GM18511 (cell line): Measurements from ENCODE around the gene CROCC2.

ENCODE experiments used
- ATAC-seq: cut with Tn5 transposase; IDR thresholded peaks from one replicate; pipeline ENCODE4 v1.9.1; 2021; ENCODE audit warnings: mild to moderate bottlenecking, moderate library complexity; ENCODE audit not compliant: unreplicated experiment

CROCC2 gene

DNA sequence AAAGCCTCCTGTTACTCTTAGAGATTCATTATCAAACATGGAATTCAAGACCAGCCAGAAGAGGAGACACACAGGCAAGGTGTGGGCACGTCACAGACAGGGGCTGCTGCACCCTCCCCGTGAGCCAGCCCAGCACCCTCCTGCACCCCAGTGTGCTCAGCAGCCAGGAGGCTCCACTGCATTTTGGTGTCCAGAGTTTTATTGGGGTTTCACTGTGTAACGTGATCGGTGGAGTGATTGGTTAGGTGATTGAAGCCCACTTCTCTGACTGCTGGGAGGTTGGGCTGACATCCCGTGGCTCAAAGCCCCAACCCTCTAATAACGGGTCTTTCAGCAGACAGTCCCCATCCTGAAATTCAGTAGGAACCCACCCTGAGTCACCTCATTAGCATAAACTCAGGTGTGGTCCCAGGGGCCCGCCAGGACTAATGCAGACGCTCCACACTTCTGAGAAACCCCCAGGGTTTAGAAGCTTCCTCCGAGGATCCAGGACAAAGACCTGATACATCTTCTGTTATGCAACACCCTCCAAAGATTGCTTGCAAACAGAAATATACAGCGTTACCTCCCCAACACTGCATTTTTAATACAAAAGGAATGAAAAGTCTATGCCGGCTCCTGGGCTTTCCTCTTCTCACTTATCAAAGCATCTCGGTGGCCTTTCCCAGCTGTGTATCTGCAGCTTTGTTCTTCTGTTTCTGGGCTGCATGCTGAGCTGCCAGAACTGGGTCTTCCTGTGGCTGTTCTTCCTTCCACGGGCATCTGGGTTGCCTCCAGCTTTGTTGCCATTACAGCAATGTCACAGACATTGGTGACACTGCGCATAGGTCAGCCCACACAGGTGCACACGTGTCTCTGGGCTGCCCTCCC, 48.5 kb downstream of the CROCC2 start:
- no peak for ATAC-seq

DNA sequence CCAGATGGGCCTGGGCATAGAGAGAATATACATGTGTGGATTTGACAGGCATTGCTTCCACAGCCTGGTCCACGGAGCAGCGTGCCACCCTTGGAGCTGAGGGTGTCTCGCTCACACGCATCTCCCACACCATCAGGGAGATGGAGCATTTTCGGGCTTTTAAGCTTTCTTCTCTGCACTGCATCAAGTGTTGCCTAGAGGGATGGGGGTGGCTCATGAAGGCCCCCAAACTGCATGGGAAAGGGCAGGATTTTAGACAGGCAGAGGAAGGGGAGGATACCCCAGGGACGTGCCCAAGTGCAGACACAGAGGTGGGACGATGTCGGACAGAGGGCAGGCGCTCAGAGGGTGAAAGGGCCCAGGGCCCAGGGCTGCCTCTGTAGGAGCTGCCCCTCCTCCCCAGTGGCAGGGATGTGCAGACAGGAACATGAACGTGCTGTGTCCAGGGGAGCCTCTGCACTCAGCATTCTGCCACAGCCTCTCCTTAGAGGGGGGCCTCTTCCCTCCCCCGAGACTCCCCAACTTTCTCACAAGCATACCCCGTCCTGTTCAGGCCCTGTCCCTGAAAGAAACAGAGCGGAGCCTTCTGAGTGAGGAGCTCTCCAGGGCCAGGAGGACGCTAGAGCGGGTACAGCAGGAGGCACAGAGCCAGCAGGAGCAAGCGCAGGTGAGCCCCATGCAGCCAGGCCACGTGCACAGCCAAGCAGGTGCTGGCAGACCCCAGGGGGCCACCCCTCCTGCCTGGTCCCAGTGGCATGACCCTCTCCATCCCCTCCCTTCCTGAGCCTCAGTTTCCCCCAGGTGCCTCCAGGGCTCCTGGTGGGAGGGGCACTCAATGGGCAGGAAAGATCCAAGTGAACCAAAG, 49.4 kb downstream of the CROCC2 start:
- ATAC-seq, result no peak

DNA sequence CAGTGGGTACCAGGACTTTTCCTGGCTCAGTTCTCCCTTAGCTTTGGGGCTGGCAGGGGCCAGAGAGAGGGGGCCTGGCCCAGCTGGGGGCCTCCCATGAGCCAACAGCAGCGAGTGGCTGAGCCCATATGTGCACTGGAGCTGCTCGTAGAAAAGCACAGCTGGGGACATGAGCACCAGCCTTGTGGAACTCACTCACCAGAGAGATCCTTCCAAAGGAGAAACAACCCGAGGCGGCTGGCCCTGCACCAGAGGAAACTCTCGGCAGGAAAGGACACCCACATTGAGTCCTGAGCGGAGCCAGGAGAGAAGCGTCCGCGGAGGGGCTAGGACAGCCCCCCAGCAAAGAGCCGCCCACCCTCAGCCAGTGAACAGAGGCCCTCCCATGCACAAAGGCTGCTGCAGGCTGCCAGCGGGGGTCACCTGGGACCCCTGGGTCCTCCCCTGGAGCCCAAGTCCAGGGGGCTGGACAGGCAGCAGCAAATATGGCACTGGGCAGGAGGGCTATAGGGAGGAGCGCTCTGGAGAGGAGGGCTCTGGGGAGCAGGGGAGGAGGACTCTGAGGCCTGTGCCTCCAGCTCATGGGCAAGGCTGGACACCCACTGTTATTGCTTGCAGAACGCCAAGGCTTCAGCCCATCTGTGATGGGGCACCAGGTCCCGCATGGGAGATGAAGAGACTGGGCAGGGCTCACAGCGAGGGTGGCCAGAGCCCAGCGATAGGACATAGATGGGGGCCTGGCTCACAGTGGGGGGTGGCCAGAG, 50.2 kb downstream of the CROCC2 start:
- no peak for ATAC-seq

DNA sequence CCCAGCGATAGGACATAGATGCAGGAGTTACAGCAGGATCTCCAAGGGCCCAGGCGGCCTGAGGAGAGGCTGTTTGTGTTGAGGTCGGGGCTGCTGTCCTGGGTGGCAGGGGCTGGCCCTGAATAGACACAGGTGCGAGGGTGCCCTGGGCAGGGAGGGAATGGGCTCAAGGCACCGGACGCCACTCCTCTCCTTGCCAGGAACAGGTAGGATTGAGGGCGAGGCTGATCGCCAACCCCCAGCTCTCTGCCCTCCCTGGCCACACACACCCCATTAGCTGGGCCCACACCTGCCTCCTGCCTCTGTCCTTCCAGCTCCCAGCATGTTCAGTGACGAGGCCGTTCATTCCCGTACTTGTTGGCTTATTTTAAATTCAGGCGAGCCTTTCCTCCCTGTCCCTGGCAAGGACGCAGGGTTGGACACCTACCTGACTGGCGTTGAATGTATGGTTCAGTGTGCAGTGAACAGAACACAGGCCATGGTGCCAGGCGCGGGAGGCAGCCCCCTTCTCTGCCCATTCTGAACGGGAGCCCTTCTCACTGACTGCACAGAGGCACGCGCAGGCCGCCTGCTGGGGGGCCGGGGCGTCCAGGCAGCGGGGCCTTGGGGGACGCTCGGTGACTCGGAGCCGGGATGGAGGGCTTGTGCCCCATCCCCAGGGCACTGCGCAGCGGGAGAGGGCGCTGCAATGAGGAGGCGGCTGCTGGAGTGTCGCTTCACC, 51.0 kb downstream of the CROCC2 start:
- ATAC-seq, result no peak

DNA sequence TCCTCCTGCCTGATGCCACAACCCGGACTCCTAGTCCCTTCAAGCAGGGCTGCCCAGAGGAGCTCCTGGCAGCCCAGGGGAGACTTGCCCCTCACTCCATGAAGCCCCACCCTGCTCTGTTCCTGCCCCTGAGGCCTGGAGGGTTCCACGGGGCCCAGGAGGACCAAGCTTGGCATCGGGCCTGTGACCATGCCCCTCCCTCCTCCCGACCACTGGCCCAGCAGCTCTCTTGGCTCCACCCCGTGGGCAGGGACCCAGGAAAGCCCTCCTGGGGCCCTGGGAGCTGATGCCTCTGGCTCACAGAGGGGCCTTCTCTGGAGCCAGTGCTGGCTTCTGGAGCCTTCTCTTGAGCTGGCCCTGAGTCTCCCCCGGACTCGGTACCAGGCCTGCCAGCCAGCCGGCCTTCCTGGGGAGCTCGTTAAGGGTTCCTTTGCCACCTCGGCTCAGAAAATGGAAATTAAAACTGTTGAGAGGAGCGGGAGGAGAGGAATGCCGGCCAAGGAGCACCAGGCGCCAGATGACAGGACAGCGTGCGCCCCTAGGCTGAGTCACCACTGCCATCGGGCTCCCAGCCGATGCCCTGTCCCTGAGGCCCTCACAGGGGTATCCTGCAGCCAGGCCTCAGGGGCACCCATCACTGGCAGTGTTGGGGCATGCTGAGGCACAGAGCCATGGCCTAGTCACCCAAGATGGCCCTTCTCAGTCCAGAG, 51.7 kb downstream of the CROCC2 start:
- no peak for ATAC-seq

DNA sequence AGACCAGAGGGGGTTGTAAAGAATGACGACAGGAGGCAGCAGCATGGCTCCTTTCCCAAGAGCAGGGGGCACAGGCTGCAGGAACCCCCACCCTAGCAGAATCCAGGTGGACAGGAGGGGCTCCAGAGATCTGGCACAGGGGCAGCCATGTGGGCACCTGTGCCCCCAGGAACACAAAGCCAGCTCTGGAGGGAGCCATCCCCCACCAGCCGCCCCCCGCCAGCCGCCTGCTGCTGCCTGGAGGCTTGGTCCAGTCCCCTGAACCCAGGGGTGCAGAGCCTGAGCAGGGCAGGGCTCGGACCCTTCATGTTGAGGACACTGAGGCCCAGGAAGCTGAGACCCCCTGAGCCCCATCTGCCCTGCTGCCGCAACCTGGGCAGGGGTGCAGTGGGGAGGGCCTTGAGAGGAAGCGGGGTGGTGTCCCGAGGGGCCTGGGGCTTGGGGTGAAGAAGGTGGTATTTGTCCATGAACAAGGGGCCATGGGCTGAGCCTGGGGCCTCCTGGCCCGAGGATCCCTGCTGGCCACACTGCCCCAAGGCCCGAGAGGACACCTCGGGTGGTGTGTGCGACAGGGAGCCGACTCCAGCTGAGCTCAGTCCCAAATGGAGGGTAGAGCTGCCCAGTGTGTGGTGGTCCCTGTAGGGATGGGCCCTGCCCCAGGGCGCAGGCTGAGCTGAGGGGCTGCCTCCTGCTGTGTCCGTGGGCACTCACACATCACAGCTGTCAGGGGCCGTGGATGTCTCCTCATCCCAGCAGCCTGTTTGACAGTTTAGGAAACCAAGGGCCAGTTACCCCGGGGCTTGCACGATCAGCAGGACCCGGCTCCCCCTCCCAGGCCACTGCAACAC, 52.5 kb downstream of the CROCC2 start:
- ATAC-seq, result no peak

DNA sequence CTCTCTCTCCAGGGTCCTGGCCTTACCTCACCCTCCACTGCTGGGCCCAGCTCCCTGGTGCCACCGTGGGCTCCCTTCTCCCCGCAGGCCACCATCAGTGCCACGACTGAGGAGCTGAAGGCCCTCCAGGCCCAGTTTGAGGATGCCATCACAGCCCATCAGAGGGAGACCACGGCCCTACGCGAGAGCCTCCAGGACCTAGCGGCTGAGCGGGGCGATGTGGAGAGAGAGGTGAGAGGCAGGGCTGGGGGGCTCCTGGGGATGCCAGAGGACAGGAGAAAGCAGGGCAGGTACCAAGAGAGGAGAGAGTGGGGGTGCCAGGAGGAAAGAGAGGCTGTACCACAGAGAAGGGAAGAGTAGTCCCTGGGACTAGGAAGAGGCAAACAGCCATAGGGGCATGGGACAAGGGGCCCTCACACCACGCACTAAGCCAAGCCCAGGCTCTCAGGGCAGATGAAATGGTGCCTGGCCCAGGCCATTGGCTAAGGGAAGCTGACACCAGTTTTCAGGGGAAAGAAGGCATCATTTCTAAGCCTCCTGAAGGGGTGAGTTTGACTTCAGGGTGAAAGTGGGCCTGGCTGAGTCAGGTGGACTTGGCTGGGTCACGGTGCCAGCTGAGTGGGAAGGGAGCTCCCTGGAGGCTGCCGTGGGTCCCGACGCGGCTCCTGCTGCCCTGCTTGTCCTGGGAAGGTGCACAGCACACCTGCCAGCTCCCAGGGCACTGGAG, 53.2 kb downstream of the CROCC2 start:
- no peak for ATAC-seq

DNA sequence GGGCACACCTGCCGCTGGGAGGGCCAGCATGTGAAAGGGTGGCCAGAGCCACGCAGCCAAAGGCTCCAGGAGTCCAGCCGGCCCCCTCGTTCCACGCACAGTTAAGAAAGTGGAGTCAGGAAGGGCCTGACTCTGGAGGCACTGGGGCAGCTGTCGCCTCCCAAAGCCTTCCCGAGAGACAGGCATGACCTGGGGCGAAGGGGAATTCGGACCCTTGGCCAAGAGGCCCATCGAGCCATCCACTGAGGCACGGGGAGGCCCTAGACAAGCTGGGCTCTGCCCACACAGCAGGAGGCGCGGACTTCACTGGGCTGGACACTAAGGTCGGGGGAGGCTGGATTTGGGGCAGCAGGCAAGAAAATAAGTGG, 53.8 kb downstream of the CROCC2 start:
- no peak for ATAC-seq

DNA sequence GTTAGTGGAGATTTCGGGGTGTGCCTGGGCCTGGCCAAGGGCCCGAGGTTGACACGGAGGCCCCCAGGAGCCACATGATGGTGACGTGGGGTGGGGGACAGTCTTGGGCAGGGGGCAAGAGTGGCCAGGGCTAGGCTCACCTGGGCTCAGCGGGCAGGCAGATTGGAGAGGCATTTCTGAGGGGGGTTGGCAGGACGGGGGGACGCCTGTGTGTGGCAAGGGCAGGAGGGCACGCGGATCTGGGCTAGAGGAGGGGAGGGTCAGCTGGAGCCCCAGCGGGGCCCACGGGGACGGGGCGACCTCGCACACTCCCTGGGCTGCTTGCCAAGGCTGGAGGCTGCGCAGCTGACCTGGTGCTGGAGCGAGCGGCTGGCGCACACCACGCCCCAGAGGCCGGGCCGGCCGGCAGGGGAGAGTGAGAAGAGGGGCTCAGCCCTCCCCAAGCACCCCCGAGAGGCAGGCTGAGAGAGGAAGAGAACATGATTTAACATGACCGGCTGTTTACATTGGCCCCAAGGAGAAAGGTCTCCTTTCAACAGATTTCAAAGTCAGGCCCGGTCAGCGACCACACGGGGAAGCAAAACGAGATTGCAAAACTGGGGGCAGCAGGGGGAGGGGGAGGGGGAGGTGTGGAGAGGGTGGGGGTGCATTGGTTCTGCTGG, 54.3 kb downstream of the CROCC2 start:
- ATAC-seq, result no peak

DNA sequence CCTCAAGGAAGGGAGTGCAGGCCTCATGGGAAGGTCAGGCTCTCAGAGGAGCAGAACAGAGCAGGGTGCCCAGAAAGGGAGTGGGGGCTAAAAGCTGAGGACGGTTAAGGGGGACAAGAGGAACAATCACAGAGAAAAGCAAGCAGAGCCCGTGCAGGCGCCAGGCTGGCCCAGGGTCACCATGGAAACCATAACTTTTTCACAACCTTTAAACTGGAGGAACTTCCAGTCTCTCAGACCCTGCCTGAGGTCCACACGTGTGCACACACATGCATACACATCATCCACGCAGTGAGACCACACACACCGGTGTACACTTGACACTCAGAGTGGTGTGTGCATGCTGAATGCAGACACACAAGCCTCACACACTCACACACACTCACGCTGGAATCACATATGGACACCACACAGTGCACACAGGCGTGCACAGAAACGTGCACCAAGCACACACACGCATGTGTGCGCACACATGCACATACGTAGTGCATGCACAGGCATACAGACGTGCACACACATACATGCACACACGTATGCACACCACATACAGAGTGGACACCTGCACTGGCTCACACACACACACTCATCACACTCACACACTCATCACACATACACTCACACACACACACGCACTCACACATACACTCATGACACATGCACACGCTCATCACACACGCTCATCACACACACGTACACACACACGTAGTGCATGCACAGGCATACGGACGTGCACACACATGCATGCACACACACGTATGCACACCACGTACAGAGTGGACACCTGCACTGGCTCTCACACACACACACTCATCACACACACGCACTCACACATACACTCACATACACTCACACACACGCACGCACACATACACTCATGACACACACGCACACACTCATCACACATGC, 55.1 kb downstream of the CROCC2 start:
- no peak for ATAC-seq

DNA sequence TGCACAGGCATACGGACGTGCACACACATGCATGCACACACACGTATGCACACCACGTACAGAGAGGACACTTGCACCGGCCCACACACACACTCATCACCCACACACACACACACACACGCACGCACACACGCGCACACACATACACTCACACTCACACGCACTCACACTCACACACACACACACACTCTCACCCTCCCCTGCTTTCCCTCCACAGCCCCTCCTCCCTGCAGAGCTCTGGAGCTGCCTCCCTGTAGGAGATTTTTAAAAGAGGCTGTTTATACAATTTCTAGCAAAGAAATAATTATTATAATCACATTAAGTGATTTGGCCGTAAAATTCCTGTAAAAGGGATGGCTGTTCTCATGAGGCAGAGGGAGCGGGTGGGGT, 55.8 kb downstream of the CROCC2 start:
- ATAC-seq, result no peak

DNA sequence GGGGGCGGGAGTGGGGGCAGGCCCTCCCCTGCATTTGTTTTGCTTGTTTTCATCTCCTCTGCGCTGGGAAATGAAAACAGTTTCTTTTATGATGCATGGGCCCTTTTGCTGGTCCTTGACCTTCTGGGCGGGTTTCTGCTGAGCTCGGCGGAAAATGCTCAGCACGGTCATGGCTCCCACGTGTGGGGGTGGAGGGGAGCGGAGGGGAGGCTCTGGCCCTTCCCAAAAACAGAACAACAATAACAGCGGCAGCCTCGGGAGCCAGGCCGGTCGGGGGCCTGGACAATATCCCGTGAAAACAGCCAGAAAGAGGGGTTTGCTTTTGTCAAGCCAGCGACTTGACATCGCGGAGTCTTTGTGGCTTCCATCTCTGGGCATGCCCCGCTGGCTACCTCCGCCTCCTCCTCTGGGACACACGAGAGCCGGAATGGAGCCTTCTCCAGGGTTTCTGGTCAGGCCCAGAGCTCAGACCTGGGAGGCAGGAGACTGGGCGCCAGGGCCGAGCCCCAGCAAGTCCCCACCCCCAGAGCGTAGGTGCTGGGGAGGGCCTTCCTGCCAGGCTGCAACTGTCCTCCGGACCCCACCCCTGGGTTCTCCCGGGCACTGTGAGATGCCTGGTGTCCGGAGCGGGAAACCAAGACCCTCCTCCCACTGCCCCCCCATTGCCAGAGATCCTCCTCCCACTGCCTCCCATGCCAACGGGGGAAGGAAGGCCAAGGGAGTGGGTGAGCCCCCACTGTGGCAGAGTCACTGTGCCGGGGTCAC, 56.3 kb downstream of the CROCC2 start:
- ATAC-seq, result no peak

DNA sequence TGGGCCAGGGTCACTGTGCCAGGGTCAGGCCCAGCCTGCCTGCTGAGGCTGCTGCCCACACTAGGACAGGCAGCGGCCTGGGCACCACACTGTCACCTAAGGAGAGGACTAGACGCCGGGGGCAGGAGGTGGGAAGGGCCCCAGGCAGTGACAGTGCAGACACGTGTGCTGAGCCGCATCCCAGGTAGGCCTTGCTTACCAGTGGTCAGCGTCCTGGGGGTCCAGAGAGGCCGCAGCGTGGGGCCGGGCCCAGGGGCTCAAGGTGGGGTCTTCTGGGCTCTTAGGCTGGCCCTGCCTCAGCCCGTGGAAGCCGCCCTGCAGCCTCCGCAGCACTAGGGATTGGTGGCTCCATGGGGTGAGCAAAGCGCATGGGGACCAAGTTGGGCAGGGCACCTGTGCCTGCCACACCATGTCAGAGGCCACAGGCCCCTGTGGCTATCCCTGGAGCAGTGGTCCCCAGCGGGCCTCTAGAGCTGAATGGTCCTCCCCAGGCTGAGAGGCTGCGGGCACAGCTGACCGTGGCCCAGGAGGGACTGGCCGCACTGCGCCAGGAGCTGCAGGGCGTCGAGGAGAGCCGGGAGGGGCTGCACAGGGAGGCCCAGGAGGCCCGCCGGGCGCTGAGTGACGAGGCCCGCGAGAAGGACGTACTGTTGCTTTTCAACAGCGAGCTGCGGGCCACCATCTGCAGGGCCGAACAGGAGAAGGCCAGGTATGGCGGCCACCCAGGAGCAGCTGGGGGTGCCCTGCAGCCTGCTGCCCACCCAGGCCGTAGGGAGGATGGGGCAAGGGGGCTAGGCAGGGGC, 57.1 kb downstream of the CROCC2 start:
- no peak for ATAC-seq

DNA sequence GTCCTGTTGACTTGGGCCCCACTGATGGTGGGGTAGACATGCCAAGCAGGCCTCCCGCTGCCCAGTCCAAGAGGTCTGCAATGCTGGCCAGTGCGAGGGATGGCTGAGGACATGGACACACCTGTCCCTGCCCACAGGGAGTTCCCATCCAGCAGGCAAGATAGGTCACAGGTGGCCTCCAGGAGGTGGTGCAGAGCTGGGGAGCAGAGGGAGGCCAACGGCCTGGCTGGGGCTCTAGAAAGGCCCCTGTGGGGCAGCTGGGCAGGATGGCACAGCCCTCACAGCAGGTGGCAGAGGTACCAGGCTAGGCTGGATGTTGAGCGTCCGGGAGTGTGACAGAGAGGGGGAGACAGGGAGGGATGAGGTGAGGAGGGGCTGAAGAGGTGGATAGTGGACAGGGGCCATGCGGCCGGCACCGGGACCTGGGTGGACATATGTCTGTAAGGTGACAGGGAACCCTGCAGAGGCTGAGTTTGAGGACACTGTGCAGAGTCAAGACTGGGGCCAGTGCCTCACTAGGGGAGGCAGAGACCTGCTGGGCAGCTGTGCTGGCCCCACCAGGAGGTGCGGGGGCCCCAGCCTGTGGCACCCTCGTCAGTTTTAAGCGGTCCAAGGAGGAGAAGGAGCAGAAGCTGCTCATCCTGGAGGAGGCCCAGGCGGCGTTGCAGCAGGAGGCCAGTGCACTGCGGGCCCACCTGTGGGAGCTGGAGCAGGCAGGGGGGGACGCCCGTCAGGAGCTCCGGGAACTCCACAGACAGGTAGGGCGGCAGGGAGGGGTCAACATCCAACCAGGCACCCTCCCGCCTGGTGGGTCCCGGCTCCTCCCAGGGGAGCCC, 58.0 kb downstream of the CROCC2 start:
- no peak for ATAC-seq
